ENCODE results near the gene FRA10AC1. TPM values are rescaled to one million over a fixed set of nuclear protein-coding genes. Genes with fewer than 3 reads are reported as not detected.
"Not testable (repeated sequence)": the region's sequence is repeated elsewhere in the genome, so short reads cannot be mapped to it uniquely, and the experiment has no call there.

FRA10AC1 gene
- total RNA-seq, 2 experiments from 2014 or later = 13.7 TPM

- POLR2A ChIA-PET = no interaction called here
- Mint-ChIP-seq H3K9me3 (no peaks in the 10 kb centered on the region), H3K4me1 (peaks cover 4% of the 10 kb centered on the region), H3K27ac (no peak overlapping the region), H3K36me3 (ENCODE audit: low read depth) (no peaks in the 10 kb centered on the region), H3K27me3 (peaks cover 31% of the 10 kb centered on the region), H3K4me3 (no peak overlapping the region)
- CTCF ChIA-PET = interaction anchor here (1.6 kb wide), 1 partner anchor 13 kb away, joined by 4 read pairs; no protein-coding TSS in a partner anchor
- DNase-seq = no peak
These were observed 16.7 kb upstream of the FRA10AC1 start for GRCh38 chr10:93718937-93719725.

GRCh38 chr10:93716766-93717165 lies 14.4 kb upstream of the FRA10AC1 start:
- no peak for DNase-seq
- Mint-ChIP-seq H3K27me3 (peaks cover 27% of the 10 kb centered on the region), H3K4me3 (no peak overlapping the region), H3K27ac (no peak overlapping the region), H3K36me3 (ENCODE audit: low read depth) (no peaks in the 10 kb centered on the region), H3K4me1 (peaks cover 4% of the 10 kb centered on the region), H3K9me3 (no peaks in the 10 kb centered on the region)
- POLR2A ChIA-PET = no interaction called here
- CTCF ChIA-PET = no interaction called here

GRCh38 chr10:93715345-93715744 lies 13.0 kb upstream of the FRA10AC1 start:
- no peak overlapping the region for H3K4me3 Mint-ChIP-seq

GRCh38 chr10:93712593-93712992 lies 10.2 kb upstream of the FRA10AC1 start:
- H3K9me3 Mint-ChIP-seq = no peaks in the 10 kb centered on the region
- H3K27me3 Mint-ChIP-seq = peaks cover 3% of the 10 kb centered on the region
- H3K27ac Mint-ChIP-seq = no peak overlapping the region
- DNase-seq = no peak
- ChIA-PET POLR2A (no interaction called here), CTCF (no interaction called here)
- peaks cover 5% of the 10 kb centered on the region for H3K4me1 Mint-ChIP-seq
- H3K4me3 Mint-ChIP-seq = no peak overlapping the region
- no peaks in the 10 kb centered on the region for H3K36me3 Mint-ChIP-seq (ENCODE audit: low read depth)

More at GRCh38 chr10:93715345-93715744, 13.0 kb upstream of the FRA10AC1 start:
- CTCF ChIA-PET = interaction anchor here (0.6 to 1.0 kb wide), 2 partner anchors 27 to 154 kb away, joined by 3 to 4 read pairs; no protein-coding TSS in a partner anchor
- Mint-ChIP-seq H3K27ac (no peak overlapping the region), H3K9me3 (no peaks in the 10 kb centered on the region), H3K4me1 (no peaks in the 10 kb centered on the region), H3K27me3 (peaks cover 20% of the 10 kb centered on the region), H3K36me3 (ENCODE audit: low read depth) (no peaks in the 10 kb centered on the region)
- no peak for DNase-seq
- POLR2A ChIA-PET = no interaction called here

- Mint-ChIP-seq H3K36me3 (ENCODE audit: low read depth) (no peaks in the 10 kb centered on the region), H3K27ac (no peak overlapping the region), H3K27me3 (peaks cover 2% of the 10 kb centered on the region), H3K4me3 (no peak overlapping the region), H3K4me1 (peaks cover 12% of the 10 kb centered on the region), H3K9me3 (no peaks in the 10 kb centered on the region)
- POLR2A ChIA-PET = no interaction called here
- DNase-seq = no peak
- CTCF ChIA-PET = no interaction called here
These were observed 9.5 kb upstream of the FRA10AC1 start for GRCh38 chr10:93711891-93712290.

GRCh38 chr10:93710333-93710909 lies 8.0 kb upstream of the FRA10AC1 start:
- H3K9me3 Mint-ChIP-seq = no peaks in the 10 kb centered on the region

GRCh38 chr10:93707623-93708022 lies 5.2 kb upstream of the FRA10AC1 start:
- DNase-seq = no peak
- ChIA-PET CTCF (no interaction called here), POLR2A (no interaction called here)
- no peaks in the 10 kb centered on the region for H3K27me3 Mint-ChIP-seq
- H3K9me3 Mint-ChIP-seq = no peaks in the 10 kb centered on the region
- no peaks in the 10 kb centered on the region for H3K36me3 Mint-ChIP-seq (ENCODE audit: low read depth)
- H3K27ac Mint-ChIP-seq = no peak overlapping the region
- H3K4me3 Mint-ChIP-seq = no peak overlapping the region
- peaks cover 17% of the 10 kb centered on the region for H3K4me1 Mint-ChIP-seq

More at GRCh38 chr10:93710333-93710909, 8.0 kb upstream of the FRA10AC1 start:
- Mint-ChIP-seq H3K36me3 (ENCODE audit: low read depth) (no peaks in the 10 kb centered on the region), H3K4me1 (peaks cover 12% of the 10 kb centered on the region), H3K27ac (no peak overlapping the region), H3K4me3 (no peak overlapping the region), H3K27me3 (peaks cover 1% of the 10 kb centered on the region)
- no peak for DNase-seq
- CTCF ChIA-PET = no interaction called here
- POLR2A ChIA-PET = no interaction called here

- Mint-ChIP-seq H3K9me3 (no peaks in the 10 kb centered on the region), H3K4me1 (peaks cover 25% of the 10 kb centered on the region), H3K4me3 (no peak overlapping the region), H3K27me3 (no peaks in the 10 kb centered on the region), H3K27ac (no peak overlapping the region), H3K36me3 (ENCODE audit: low read depth) (peaks cover 1% of the 10 kb centered on the region)
- DNase-seq = no peak
- ChIA-PET CTCF (interaction anchor here (0.6 to 1.5 kb wide), 2 partner anchors 25 to 41 kb away, joined by 3 to 5 read pairs; no protein-coding TSS in a partner anchor), POLR2A (no interaction called here)
These were observed 2.1 kb upstream of the FRA10AC1 start for GRCh38 chr10:93704451-93704850.

- no peak for DNase-seq
- ChIA-PET POLR2A (no interaction called here), CTCF (interaction anchor here (1.5 kb wide), 1 partner anchor 25 kb away, joined by 3 read pairs; no protein-coding TSS in a partner anchor)
- H3K4me3 Mint-ChIP-seq = peak overlapping the region; percentile 53
- no peaks in the 10 kb centered on the region for H3K9me3 Mint-ChIP-seq
- H3K27me3 Mint-ChIP-seq = no peaks in the 10 kb centered on the region
- H3K36me3 Mint-ChIP-seq (ENCODE audit: low read depth) = peaks cover 2% of the 10 kb centered on the region
- H3K4me1 Mint-ChIP-seq = peaks cover 25% of the 10 kb centered on the region
- no peak overlapping the region for H3K27ac Mint-ChIP-seq
These were observed 1.4 kb upstream of the FRA10AC1 start for GRCh38 chr10:93703841-93704240.

- ChIA-PET CTCF (interaction anchor here (1.2 to 1.5 kb wide), 2 partner anchors 10 to 212 kb away, joined by 4 to 5 read pairs; no protein-coding TSS in a partner anchor), POLR2A (interaction anchor here (0.6 to 1.1 kb wide), 3 partner anchors 24 to 207 kb away, joined by 3 read pairs; no protein-coding TSS in a partner anchor)
- Mint-ChIP-seq H3K27me3 (no peaks in the 10 kb centered on the region), H3K4me3 (no peak overlapping the region), H3K36me3 (ENCODE audit: low read depth) (peaks cover 2% of the 10 kb centered on the region), H3K4me1 (peaks cover 25% of the 10 kb centered on the region), H3K27ac (no peak overlapping the region), H3K9me3 (no peaks in the 10 kb centered on the region)
- peak; percentile 12 for DNase-seq
These were observed 674 bp upstream of the FRA10AC1 start for GRCh38 chr10:93703066-93703465.

- Mint-ChIP-seq H3K4me3 (no peak overlapping the region), H3K27me3 (no peaks in the 10 kb centered on the region), H3K4me1 (peaks cover 13% of the 10 kb centered on the region), H3K36me3 (ENCODE audit: low read depth) (peaks cover 8% of the 10 kb centered on the region), H3K9me3 (no peaks in the 10 kb centered on the region), H3K27ac (no peak overlapping the region)
- DNase-seq = no peak
- ChIA-PET CTCF (interaction anchor here (1.5 kb wide), 1 partner anchor 8 kb away, joined by 5 read pairs; no protein-coding TSS in a partner anchor), POLR2A (interaction anchor here (1.0 to 1.1 kb wide), 2 partner anchors 23 to 206 kb away, joined by 3 read pairs; no protein-coding TSS in a partner anchor)
These were observed 554 bp downstream of the FRA10AC1 start for GRCh38 chr10:93701866-93702209.

GRCh38 chr10:93697207-93697606 lies 5.2 kb downstream of the FRA10AC1 start:
- H3K36me3 Mint-ChIP-seq (ENCODE audit: low read depth) = peaks cover 28% of the 10 kb centered on the region
- H3K27me3 Mint-ChIP-seq = no peaks in the 10 kb centered on the region
- no peak for DNase-seq
- ChIA-PET POLR2A (no interaction called here), CTCF (no interaction called here)
- peaks cover 13% of the 10 kb centered on the region for H3K4me1 Mint-ChIP-seq
- H3K4me3 Mint-ChIP-seq = no peak overlapping the region
- H3K27ac Mint-ChIP-seq = no peak overlapping the region
- H3K9me3 Mint-ChIP-seq = no peaks in the 10 kb centered on the region

GRCh38 chr10:93696582-93696981 lies 5.8 kb downstream of the FRA10AC1 start:
- POLR2A ChIA-PET, DNase-seq, CTCF ChIA-PET, H3K27me3 Mint-ChIP-seq, H3K27ac Mint-ChIP-seq, H3K4me3 Mint-ChIP-seq, H3K9me3 Mint-ChIP-seq: not testable (repeated sequence)
- H3K4me1 Mint-ChIP-seq = peaks cover 13% of the 10 kb centered on the region
- peaks cover 29% of the 10 kb centered on the region for H3K36me3 Mint-ChIP-seq (ENCODE audit: low read depth)
